ENCODE data around the gene TGFB2.

The TGFB2 gene

GRCh38 chr1:218462587-218462986 is 117.5 kb downstream of the TGFB2 start:
- DNase-seq (ENCODE audit: low read depth) = no peak

DNA sequence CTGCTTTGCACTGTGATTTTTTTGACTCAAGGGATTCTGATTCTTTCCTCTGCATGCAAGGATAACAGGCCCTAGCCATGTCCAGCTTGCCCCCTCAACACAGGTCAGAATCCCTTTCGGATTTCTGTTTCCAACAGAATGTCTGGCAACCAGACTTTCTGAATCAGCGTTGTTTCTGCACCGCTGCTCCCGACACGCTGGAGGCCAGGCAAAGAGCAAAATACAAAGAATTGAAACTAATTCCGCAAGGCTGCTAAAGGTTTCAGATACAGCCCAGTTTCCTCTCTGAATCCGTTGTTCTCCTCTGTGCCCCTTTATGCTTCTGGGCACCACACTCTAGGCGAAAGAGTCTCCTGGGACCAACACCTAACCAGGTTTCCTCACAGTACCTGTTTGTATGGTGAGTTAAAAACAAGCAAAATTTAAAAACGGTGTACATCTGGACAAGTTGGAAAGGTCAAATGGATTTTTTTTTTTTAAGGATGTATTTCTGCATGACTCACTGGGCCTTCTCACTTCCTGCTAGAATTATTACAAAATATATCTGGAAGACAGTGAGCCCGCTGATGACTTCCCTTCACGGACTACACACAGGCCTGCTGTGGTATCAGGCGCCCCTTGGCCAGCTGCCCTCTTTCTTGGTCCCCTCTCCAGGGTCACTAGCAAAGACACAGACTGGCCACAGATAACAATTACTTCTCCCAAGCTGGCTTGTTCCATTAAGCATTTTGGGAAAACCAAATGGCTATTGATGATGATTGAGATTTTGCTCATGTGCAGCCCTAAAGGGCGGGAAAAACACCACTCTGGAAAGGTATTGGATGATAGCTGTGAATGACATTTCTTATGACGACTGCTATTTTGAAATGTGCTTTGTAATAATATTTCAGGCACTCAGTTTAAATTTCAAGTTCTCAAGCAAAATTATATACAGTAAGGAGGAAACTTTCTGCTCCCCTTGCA is 118.3 kb downstream of the TGFB2 start:
- DNase-seq (ENCODE audit: low read depth) = peak; percentile 93

- DNase-seq (ENCODE audit: low read depth) = peak; percentile 60
These were observed 119.7 kb downstream of the TGFB2 start for GRCh38 chr1:218464871-218465270.

- peak; percentile 45 for DNase-seq (ENCODE audit: low read depth)
These were observed 121.3 kb downstream of the TGFB2 start for GRCh38 chr1:218466341-218467010.

DNA sequence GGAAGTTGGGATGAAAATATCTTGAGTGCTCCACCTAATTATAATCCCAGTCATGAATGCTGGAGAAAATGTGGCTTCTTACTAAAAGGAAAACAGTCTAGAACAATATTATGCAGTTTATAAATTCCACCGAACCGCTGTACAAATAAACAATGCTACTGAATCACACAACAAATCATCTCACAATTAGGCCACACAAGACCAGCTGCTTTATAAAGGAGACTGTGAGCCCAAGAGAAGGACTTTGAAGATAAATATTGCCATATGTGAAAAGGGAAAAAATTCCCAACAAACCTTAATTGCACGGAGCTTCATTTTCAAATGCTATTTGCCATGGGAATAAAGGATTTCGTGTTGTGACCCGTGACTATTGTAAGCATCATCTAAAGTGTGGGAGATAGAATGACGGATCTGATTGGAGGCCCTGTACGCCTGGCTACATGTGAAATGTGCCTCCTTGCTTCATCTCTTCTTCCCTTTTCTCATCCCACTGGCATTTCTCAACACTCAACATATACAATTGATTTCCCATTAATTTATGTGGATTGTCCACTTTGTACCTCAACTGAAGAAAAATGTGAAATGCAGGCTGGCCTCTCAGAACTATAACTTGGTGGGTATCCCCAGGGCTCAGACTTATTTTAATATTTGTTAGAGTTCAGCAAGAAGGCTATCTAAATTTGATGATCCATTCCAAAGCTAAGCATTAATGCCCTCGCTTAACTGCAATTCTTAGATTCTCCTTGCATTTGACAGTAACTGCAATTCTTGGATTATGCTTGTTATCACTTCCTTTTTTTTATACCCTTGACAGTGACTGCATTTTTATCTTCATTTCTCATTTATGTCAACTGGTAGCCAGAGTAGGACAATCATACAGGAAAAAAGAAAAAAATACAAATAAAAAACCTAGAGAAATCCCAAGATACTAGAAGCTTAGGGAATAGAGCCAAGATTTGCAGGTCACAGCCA is 122.3 kb downstream of the TGFB2 start:
- DNase-seq (ENCODE audit: low read depth) = peak; percentile 90

DNA sequence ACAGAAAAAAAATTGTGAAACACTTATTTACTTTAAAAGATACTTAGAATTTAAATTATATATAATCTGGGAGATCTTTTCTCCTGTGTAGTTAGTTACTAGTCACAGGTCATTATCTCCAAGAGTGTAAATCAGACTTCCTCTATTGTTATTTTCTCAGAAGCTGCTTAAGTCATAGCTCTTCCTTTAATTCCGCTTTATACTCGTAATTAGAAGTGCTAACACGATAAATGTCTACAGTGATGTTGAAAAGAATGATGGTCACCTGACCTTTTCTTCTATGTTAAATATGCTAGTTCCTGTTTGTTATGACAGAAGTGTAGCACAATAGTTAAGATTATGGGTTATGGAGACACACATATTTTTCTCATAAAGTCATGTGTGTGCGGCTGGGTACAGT is 123.6 kb downstream of the TGFB2 start:
- DNase-seq (ENCODE audit: low read depth) = no peak

DNA sequence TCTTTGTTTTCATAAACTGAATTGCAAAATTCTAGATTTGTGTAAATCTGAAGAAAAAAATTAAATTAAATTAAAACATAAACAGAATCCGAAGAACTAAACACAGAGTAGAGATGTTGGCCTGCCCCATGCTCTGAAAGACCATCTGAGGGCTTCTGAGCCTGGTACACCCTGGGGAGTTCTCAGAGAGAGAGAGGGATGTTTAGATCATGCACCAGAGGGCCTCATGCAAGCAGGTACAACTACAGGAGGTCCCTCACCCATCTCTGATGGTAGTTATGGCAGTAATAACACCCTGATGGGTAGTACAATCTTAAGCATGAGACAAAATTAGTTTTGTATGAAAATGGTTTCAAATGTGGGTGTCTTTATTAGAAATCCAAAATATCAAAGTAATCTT is 127.7 kb downstream of the TGFB2 start:
- no peak for DNase-seq (ENCODE audit: low read depth)

GRCh38 chr1:218473522-218473921 is 128.4 kb downstream of the TGFB2 start:
- peak; percentile 86 for DNase-seq (ENCODE audit: low read depth)

DNA sequence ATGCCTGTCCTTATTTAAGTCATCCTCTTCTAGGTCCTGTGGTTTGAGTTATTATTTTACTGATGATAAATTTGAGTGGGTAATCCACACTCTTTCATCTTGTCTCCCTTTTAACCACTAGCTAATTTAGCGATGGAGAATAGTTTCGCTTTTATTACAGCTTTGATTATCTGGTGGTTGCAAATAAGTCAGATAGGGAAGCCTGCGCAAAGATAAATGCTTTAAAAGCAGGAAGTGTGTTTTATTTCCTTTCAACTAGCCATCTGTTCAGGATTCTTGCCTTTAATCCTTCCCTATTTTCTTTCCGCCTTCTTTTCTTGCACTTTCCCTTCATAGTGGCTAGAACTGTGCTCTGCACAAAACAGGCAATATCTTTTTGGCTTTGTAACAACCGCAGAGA is 129.0 kb downstream of the TGFB2 start:
- DNase-seq (ENCODE audit: low read depth) = no peak

GRCh38 chr1:218475275-218475674 is 130.1 kb downstream of the TGFB2 start:
- DNase-seq (ENCODE audit: low read depth) = peak; percentile 22

DNA sequence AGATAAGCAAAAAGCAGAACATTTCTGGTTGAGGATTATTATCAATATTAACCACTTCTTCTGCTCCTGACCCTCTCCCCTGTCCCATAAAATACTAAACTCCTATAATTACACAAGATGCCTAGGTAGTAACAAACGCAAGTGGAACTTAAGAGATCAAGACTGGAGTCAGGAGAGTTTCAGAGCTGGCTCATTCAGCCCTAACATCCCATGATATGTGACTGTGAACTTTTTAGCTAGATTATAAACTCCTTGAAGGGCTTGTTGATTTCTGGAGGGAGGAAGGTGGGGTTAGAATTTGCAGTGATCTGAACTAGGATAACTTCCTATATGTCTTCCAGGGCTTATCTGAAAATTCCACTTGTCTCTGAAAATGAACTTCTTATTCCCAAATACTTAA is 130.6 kb downstream of the TGFB2 start:
- no peak for DNase-seq (ENCODE audit: low read depth)

- peak; percentile 91 for DNase-seq (ENCODE audit: low read depth)
These were observed 131.2 kb downstream of the TGFB2 start for GRCh38 chr1:218476385-218476784.

- DNase-seq (ENCODE audit: low read depth) = peak; percentile 74
These were observed 133.2 kb downstream of the TGFB2 start for GRCh38 chr1:218478336-218478735.

- peak; percentile 66 for DNase-seq (ENCODE audit: low read depth)
These were observed 134.4 kb downstream of the TGFB2 start for GRCh38 chr1:218479436-218480115.

DNA sequence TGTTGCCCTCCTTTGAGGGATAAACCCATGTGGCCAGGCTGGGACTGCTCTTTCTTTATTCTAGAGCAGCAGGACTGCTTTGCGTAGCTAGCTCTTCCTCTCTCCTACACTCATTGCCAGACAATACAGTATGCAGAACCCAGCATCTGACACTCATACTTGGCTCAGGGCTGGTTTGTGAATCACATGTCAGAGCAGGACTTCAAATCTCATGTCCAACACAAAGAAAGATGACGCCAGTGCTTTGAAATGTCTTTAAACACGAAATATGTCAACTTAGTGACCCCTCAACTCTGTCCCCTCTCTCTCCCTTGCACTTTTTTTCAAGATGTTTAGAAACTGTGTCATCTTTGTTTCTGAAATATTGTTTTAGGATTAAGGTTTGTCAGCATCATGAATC is 135.0 kb downstream of the TGFB2 start:
- DNase-seq (ENCODE audit: low read depth) = peak; percentile 96

DNA sequence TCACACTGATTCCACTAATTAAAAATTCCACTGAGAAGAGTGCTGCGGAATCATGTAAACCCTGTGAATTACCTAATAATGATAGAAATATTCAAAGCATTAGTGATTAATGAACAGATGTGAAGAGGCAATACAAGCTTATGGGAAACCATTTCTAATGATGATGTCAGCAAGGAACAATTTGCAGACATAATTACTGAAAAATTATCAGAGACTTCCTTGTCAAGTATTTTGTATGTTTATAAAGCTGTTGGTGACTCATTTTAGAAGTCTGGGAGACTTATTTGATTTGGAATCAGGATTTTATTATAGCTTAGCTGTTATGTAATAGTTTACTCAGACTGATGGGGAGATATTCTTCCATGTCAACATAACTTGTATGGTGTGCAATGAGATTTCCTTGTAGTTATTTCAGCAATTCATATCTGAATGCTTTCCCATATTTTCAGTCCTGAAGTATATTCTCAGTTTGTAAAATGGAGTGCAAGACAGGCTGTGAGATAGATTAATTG is 135.5 kb downstream of the TGFB2 start:
- peak; percentile 94 for DNase-seq (ENCODE audit: low read depth)

- DNase-seq (ENCODE audit: low read depth) = peak; percentile 56
These were observed 136.1 kb downstream of the TGFB2 start for GRCh38 chr1:218481116-218481775.

GRCh38 chr1:218482683-218483082 is 137.5 kb downstream of the TGFB2 start:
- no peak for DNase-seq (ENCODE audit: low read depth)

GRCh38 chr1:218485241-218485928 is 140.2 kb downstream of the TGFB2 start:
- peak; percentile 68 for DNase-seq (ENCODE audit: low read depth)

DNA sequence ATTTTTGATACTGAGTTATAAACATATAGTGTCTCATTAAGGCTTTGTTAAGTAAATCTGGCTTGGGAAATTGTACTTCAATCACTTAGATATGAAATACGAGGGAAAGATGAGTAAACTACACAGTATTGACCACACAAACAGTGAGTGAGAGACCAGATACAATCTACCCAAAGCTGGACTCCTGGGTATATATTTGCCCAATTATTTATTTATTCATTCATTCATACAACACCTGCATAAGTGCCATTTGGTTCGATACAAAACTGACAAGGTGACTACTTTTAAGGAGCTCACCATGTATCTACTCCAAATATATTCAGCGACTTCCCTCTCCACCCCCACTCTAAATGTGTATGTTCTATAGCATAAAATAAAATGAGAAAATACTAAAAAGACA is 143.4 kb downstream of the TGFB2 start:
- peak; percentile 38 for DNase-seq (ENCODE audit: low read depth)
